AG09309 (cell line): ENCODE measurements around the gene NEB.

Experiments
- DNase-seq: peaks from one replicate; pipeline ENCODE4 v3.0.0-alpha.2; 2010; ENCODE audit warnings: low read depth
- H3K4me3 ChIP-seq: 2 replicates; pipeline ENCODE4 v1.5.1; 2011; ENCODE audit warnings: mild to moderate bottlenecking, low read depth, low read length, moderate library complexity; ENCODE audit not compliant: control insufficient read depth
- TF ChIP-seq, protein P1 (sequence below): IDR thresholded peaks from 2 replicates; pipeline ENCODE4 v1.5.1; 2011; ENCODE audit warnings: mild to moderate bottlenecking, low read depth, low read length, inconsistent platforms; ENCODE audit not compliant: insufficient read depth, control insufficient read depth; ENCODE audit errors: missing control alignments

NEB gene

DNA sequence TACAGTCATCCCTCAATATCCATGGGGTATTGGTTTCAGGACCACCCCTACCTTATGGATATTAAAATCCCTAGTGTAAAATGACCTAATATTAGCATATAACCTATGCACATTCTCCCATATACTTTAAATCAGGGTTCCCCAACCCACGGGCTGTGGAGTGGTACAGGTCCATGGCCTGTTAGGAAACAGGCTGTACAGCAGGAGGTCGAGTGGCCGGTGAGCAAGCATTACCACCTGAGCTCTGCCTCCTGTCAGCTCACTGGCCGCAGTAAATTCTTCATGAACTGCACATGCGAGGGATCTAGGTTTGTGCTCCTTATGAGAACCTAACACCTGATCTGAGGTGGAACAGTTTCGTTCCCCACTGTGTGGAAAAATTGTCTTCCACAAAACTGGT, 250.7 kb downstream of the NEB start:
- TF ChIP-seq, protein P1, sequence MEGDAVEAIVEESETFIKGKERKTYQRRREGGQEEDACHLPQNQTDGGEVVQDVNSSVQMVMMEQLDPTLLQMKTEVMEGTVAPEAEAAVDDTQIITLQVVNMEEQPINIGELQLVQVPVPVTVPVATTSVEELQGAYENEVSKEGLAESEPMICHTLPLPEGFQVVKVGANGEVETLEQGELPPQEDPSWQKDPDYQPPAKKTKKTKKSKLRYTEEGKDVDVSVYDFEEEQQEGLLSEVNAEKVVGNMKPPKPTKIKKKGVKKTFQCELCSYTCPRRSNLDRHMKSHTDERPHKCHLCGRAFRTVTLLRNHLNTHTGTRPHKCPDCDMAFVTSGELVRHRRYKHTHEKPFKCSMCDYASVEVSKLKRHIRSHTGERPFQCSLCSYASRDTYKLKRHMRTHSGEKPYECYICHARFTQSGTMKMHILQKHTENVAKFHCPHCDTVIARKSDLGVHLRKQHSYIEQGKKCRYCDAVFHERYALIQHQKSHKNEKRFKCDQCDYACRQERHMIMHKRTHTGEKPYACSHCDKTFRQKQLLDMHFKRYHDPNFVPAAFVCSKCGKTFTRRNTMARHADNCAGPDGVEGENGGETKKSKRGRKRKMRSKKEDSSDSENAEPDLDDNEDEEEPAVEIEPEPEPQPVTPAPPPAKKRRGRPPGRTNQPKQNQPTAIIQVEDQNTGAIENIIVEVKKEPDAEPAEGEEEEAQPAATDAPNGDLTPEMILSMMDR: no peak
- DNase-seq: no peak
- no peak overlapping the region for H3K4me3 ChIP-seq

DNA sequence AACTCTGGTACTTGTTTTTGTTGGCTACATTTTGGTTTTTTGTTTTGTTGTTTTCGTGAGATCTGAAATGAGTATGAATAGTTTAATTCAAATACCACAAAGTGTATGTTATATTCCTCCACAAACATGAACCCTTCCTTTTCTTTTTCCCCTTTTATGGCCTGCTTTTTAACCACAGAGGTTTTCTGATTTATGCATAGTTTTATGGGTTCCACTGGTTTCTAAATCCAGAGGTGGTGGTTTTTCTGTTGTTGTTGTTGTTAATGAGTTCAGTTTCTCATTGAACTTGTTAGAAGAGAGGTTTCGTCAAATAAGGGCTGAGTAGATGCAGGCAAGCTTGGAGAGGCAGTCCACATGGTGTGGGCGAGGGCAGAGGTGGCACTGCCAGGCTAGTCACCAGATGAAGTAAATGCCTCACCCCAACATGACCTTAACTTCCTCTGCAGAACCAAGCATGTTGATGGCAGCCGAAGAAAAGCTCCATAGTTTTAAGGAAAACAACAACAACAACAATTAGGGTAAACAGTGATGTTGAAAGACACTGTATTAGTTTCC, 252.0 kb downstream of the NEB start:
- no peak for DNase-seq
- TF ChIP-seq, protein P1: no peak
- H3K4me3 ChIP-seq: no peak overlapping the region

GRCh38 chr2:151481744-151482143, 252.5 kb downstream of the NEB start:
- no peak for DNase-seq
- TF ChIP-seq, protein P1: no peak
- no peak overlapping the region for H3K4me3 ChIP-seq

DNA sequence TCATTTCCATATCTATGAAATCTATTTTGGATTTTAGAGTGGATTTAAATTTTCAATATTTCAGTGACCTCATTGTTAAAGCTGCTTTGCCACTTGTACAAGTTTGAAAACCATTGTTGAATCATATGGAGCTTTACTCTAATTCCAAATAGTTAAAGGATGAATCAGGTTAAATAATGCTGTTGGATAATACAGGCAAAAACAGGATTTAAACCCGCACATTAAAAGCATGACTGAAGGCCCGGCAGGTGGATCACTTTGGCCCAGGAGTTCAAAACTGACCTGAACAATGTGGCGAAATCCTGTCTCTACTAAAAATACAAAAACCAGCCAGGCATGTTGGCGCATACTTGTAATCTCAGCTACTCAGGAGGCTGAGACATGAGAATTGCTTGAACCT, 256.3 kb downstream of the NEB start:
- TF ChIP-seq, protein P1: no peak

GRCh38 chr2:151476287-151476686, 258.0 kb downstream of the NEB start:
- no peak for DNase-seq
- TF ChIP-seq, protein P1: no peak
- no peak overlapping the region for H3K4me3 ChIP-seq

More for the DNA sequence above, 256.3 kb downstream of the NEB start:
- no peak for DNase-seq
- H3K4me3 ChIP-seq: no peak overlapping the region

DNA sequence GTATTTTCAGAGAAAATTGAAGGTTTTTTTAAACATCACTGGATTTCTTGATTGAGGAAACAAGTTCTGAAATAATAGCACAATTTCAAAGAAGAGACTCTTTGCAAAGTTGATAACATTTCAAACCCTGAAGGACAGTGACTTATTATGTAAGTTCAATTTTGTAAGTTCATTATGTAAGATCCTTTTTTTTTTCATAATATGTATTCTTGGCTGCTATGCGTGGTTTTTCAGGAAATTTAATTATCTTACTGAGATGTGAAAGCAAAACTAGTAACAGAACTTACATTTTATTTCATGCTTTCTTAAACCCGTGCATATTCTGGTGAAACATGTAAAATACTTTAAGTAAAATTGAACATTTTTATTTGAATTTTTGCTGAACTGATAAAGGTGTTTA, 259.2 kb downstream of the NEB start:
- no peak for DNase-seq
- no peak overlapping the region for H3K4me3 ChIP-seq
- TF ChIP-seq, protein P1: no peak

GRCh38 chr2:151472966-151473365, 261.3 kb downstream of the NEB start:
- TF ChIP-seq, protein P1: no peak
- H3K4me3 ChIP-seq: no peak overlapping the region
- no peak for DNase-seq
